Sigmoid colon (tissue), 4 donors: Measurements from ENCODE around the gene CCNL2.

Experiments
- EP300 ChIP-seq, 4 donors: sonication (generic); formaldehyde crosslinking; IDR thresholded peaks; one replicate each; pipeline ENCODE4 v1.6.1; 2017; ENCODE audit warnings: antibody characterized with exemption in 4 of 4
- POLR2A ChIP-seq, 2 donors: fragments of 450-650 bp; IDR thresholded peaks; one replicate each; pipeline ENCODE4 v1.6.1; 2016; ENCODE audit warnings: antibody characterized with exemption in 2 of 2, mild to moderate bottlenecking in 2 of 2, moderate library complexity in 2 of 2
- POLR2AphosphoS5 ChIP-seq, 4 donors: sonication (generic); formaldehyde crosslinking; IDR thresholded peaks; one replicate each; pipeline ENCODE4 v1.6.1; 2017; ENCODE audit warnings: antibody characterized with exemption in 4 of 4
- TF ChIP-seq, protein P1 (sequence below), 4 experiments: fragments of 450-650 bp in 3 of 4; fragments of 200-600 bp in 1 of 4; IDR thresholded peaks; one replicate each; pipeline ENCODE4 v1.5.1; 2016 to 2019; ENCODE audit warnings: antibody characterized with exemption in 4 of 4, mild to moderate bottlenecking in 3 of 4, moderate library complexity in 2 of 4

- no peak for TF ChIP-seq EP300 (IDR thresholded peaks at IDR 0.05)
- TF ChIP-seq, protein P1, sequence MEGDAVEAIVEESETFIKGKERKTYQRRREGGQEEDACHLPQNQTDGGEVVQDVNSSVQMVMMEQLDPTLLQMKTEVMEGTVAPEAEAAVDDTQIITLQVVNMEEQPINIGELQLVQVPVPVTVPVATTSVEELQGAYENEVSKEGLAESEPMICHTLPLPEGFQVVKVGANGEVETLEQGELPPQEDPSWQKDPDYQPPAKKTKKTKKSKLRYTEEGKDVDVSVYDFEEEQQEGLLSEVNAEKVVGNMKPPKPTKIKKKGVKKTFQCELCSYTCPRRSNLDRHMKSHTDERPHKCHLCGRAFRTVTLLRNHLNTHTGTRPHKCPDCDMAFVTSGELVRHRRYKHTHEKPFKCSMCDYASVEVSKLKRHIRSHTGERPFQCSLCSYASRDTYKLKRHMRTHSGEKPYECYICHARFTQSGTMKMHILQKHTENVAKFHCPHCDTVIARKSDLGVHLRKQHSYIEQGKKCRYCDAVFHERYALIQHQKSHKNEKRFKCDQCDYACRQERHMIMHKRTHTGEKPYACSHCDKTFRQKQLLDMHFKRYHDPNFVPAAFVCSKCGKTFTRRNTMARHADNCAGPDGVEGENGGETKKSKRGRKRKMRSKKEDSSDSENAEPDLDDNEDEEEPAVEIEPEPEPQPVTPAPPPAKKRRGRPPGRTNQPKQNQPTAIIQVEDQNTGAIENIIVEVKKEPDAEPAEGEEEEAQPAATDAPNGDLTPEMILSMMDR (IDR thresholded peaks at IDR 0.05) = no peak
- TF ChIP-seq POLR2AphosphoS5 (IDR thresholded peaks at IDR 0.05) = no peak
- no peak for TF ChIP-seq POLR2A (IDR thresholded peaks at IDR 0.05)
Observed at GRCh38 chr1:1340791-1341548, 58.2 kb downstream of the CCNL2 start.
